ENCODE measurements around the gene DNAJA3. TPM values are rescaled to one million over a fixed set of nuclear protein-coding genes. Genes with fewer than 3 reads are reported as not detected.

Gene DNAJA3
- total RNA-seq, 1 experiment from 2014 or later: 56.2 TPM

- Mint-ChIP-seq H3K27me3 (ENCODE audit: low read depth) (no peaks in the 10 kb centered on the region), H3K4me3 (peak overlapping the region; percentile 52 to 58), H3K36me3 (ENCODE audit: insufficient read depth in 1 of 3, low read depth in 3 of 3) (peaks cover 0 to 15% (median 4%) of the 10 kb centered on the region in 3 experiments; a peak in 4 of 7 replicates), H3K4me1 (peaks cover 6 to 8% of the 10 kb centered on the region in 2 experiments), H3K27ac (no peak overlapping the region; a peak in 1 of 7 replicates), H3K9me3 (no peaks in the 10 kb centered on the region; a peak in 2 of 5 replicates)
- H3K4me2 ChIP-seq (ENCODE audit: insufficient read depth, insufficient read length, low read length): no peak overlapping the region
- no peaks in the 10 kb centered on the region for H3K9me3 ChIP-seq (ENCODE audit: control insufficient read depth, low read depth, low read length)
- H2BK5ac ChIP-seq (ENCODE audit: insufficient read length, low read length): no peak overlapping the region
- H2BK12ac ChIP-seq (ENCODE audit: insufficient read length, low read depth, low read length): no peak overlapping the region
- H4K5ac ChIP-seq (ENCODE audit: insufficient read length, low read depth, low read length): no peak overlapping the region
- no peak overlapping the region for H4K91ac ChIP-seq (ENCODE audit: insufficient read length, low read depth, low read length)
- no peak overlapping the region for H3T11ph ChIP-seq (ENCODE audit: low read length)
- WGBS (ENCODE audit: extremely low coverage, insufficient read length, low lambda C conversion rate): no CpG with 5 or more reads among the region's 29 CpGs
- no peaks in the 10 kb centered on the region for H3K27me3 ChIP-seq (ENCODE audit: insufficient read depth, low read length)
- no peak overlapping the region for H4K8ac ChIP-seq (replicated peaks; ENCODE audit: insufficient read length, low read depth, low read length)
- no peak overlapping the region for H2BK20ac ChIP-seq (ENCODE audit: low read depth, low read length, poor library complexity, severe bottlenecking)
- no peaks in the 10 kb centered on the region for H3K23me2 ChIP-seq (ENCODE audit: insufficient read length, low read depth, low read length, poor library complexity, severe bottlenecking)
- no peak overlapping the region for H2AFZ ChIP-seq (ENCODE audit: low read length)
- H4K20me1 ChIP-seq (ENCODE audit: control insufficient read depth, insufficient read depth, insufficient read length): no peaks in the 10 kb centered on the region
- no peak overlapping the region for H3K18ac ChIP-seq (ENCODE audit: insufficient read length, low read depth, low read length)
- no peak overlapping the region for H2AK5ac ChIP-seq (ENCODE audit: insufficient read length, low read length)
- no peak overlapping the region for H3K27ac ChIP-seq (ENCODE audit: insufficient read length, low read depth, low read length)
- no peak overlapping the region for H3K56ac ChIP-seq (ENCODE audit: insufficient read length, low read depth, low read length)
- peak; percentile 84 for DNase-seq
- no peak overlapping the region for H3K14ac ChIP-seq (ENCODE audit: insufficient read depth, low read length)
- H3K9ac ChIP-seq (ENCODE audit: extremely low read depth, insufficient read length, low read length): no peak overlapping the region
- H2BK120ac ChIP-seq (ENCODE audit: low read depth, low read length, poor library complexity, severe bottlenecking): no peak overlapping the region
- H2BK15ac ChIP-seq (ENCODE audit: low read depth, low read length): no peak overlapping the region
- no peaks in the 10 kb centered on the region for H3K79me1 ChIP-seq (ENCODE audit: insufficient read depth, low read depth, low read length, poor library complexity, severe bottlenecking)
- no peak overlapping the region for H3K23ac ChIP-seq (ENCODE audit: insufficient read length, low read depth, low read length)
- H3K4ac ChIP-seq (ENCODE audit: low read depth, low read length): no peak overlapping the region
- no peaks in the 10 kb centered on the region for H3K79me2 ChIP-seq (ENCODE audit: insufficient read depth, low read length)
- no peaks in the 10 kb centered on the region for H3K4me1 ChIP-seq (ENCODE audit: insufficient read depth, low read length)
- peak; percentile 98 for TF ChIP-seq CTCF (conservative IDR thresholded peaks at IDR 0.05)
These were observed 23.1 kb upstream of the DNAJA3 start for GRCh38 chr16:4402439-4403132.

All from H9 (cell line).